ENCODE results near the gene LIM2.
"Not testable (repeated sequence)": the region's sequence is repeated elsewhere in the genome, so short reads cannot be mapped to it uniquely, and the experiment has no call there.

- not testable (repeated sequence) for TF ChIP-seq YY1 (IDR thresholded peaks at IDR 0.05; ENCODE audit: insufficient read depth, insufficient read length); SUZ12 (IDR thresholded peaks at IDR 0.05; ENCODE audit: extremely low read depth, insufficient read depth, insufficient read length); ZNF274 (IDR thresholded peaks at IDR 0.05; ENCODE audit: low read depth, low read length)
Observed at GRCh38 chr19:51416422-51416821, 28.6 kb upstream of the LIM2 start.
